Measurements from ENCODE around the gene VTI1A. TPM values are rescaled to one million over a fixed set of nuclear protein-coding genes. Genes with fewer than 3 reads are reported as not detected.

Gene VTI1A
- total RNA-seq, 1 experiment from 2014 or later, result 22.0 TPM

DNA sequence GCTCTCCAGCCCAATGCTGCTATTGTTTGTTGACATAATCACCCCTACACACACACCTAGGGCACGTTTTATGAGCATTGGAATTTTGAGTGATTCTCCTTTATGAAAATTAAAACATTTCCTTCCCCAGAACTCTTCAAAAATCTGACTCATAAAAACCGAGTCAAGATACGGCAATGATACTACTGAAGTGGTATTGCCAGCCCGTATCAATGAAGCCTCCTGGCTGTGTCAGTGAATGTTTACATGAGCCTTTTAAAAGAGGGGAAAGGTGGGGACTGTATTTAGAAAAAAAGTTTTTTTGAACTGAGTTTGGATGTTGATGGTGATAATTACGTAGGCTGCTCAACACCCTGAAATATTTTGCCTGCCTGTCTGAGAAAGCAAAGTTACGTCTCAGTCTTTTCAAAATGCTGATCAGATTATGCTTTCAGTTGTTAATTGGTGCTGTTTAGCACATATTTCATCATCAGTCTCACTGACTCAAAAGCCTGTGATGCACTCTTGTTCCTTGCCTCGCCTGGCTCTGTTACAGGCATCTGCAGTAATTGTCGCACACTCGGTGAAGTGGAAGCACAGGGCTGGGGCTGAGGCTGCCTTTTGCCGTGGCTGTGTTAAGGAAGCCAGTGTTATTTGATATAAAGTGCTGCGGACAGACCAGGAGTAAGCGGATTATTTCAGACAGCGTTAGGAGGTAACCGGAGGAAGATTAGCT is 345.6 kb downstream of the VTI1A start:
- H4K20me1 ChIP-seq (ENCODE audit: control insufficient read depth, insufficient read depth, insufficient read length), result no peaks in the 10 kb centered on the region
- Mint-ChIP-seq H3K27ac (peak overlapping the region; percentile 0 to 87 (median 80); a peak in 4 of 7 replicates), H3K9me3 (peaks cover 0 to 5% of the 10 kb centered on the region in 2 experiments; a peak in 1 of 5 replicates), H3K27me3 (ENCODE audit: low read depth) (0 out of 2 replicates have a peak, but pooled peaks cover 2% of the 10 kb centered on the region), H3K4me1 (peaks cover 40 to 47% of the 10 kb centered on the region in 2 experiments), H3K36me3 (ENCODE audit: insufficient read depth in 1 of 3, low read depth in 3 of 3) (peaks cover 0 to 11% (median 2%) of the 10 kb centered on the region in 3 experiments; a peak in 4 of 7 replicates), H3K4me3 (no peak overlapping the region)
- H2BK5ac ChIP-seq (ENCODE audit: insufficient read length, low read length), result no peak overlapping the region
- no peak overlapping the region for H3T11ph ChIP-seq (ENCODE audit: low read length)
- no peak overlapping the region for H3K27ac ChIP-seq (ENCODE audit: insufficient read length, low read depth, low read length)
- H4K8ac ChIP-seq (replicated peaks; ENCODE audit: insufficient read length, low read depth, low read length), result no peak overlapping the region
- no peak overlapping the region for H2BK20ac ChIP-seq (ENCODE audit: low read depth, low read length, poor library complexity, severe bottlenecking)
- no peak overlapping the region for H3K23ac ChIP-seq (ENCODE audit: insufficient read length, low read depth, low read length)
- H3K27me3 ChIP-seq (ENCODE audit: insufficient read depth, low read length), result no peaks in the 10 kb centered on the region
- H3K18ac ChIP-seq (ENCODE audit: insufficient read length, low read depth, low read length), result no peak overlapping the region
- no peak overlapping the region for H2BK15ac ChIP-seq (ENCODE audit: low read depth, low read length)
- no peak overlapping the region for H2AFZ ChIP-seq (ENCODE audit: low read length)
- WGBS (ENCODE audit: extremely low coverage, insufficient read length, low lambda C conversion rate), result no CpG with 5 or more reads among the region's 14 CpGs
- H3K4me2 ChIP-seq (ENCODE audit: insufficient read depth, insufficient read length, low read length), result no peak overlapping the region
- TF ChIP-seq, protein P1, sequence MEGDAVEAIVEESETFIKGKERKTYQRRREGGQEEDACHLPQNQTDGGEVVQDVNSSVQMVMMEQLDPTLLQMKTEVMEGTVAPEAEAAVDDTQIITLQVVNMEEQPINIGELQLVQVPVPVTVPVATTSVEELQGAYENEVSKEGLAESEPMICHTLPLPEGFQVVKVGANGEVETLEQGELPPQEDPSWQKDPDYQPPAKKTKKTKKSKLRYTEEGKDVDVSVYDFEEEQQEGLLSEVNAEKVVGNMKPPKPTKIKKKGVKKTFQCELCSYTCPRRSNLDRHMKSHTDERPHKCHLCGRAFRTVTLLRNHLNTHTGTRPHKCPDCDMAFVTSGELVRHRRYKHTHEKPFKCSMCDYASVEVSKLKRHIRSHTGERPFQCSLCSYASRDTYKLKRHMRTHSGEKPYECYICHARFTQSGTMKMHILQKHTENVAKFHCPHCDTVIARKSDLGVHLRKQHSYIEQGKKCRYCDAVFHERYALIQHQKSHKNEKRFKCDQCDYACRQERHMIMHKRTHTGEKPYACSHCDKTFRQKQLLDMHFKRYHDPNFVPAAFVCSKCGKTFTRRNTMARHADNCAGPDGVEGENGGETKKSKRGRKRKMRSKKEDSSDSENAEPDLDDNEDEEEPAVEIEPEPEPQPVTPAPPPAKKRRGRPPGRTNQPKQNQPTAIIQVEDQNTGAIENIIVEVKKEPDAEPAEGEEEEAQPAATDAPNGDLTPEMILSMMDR (conservative IDR thresholded peaks at IDR 0.05), result no peak
- no peak overlapping the region for H3K9ac ChIP-seq (ENCODE audit: extremely low read depth, insufficient read length, low read length)
- H3K79me1 ChIP-seq (ENCODE audit: insufficient read depth, low read depth, low read length, poor library complexity, severe bottlenecking), result no peaks in the 10 kb centered on the region
- H3K14ac ChIP-seq (ENCODE audit: insufficient read depth, low read length), result no peak overlapping the region
- H4K5ac ChIP-seq (ENCODE audit: insufficient read length, low read depth, low read length), result no peak overlapping the region
- peaks cover 3% of the 10 kb centered on the region; the same call in 1 of the 2 replicates for H3K4me1 ChIP-seq (ENCODE audit: insufficient read depth, low read length)
- H2BK12ac ChIP-seq (ENCODE audit: insufficient read length, low read depth, low read length), result no peak overlapping the region
- no peaks in the 10 kb centered on the region for H3K79me2 ChIP-seq (ENCODE audit: insufficient read depth, low read length)
- DNase-seq, result no peak
- H4K91ac ChIP-seq (ENCODE audit: insufficient read length, low read depth, low read length), result no peak overlapping the region
- H3K4ac ChIP-seq (ENCODE audit: low read depth, low read length), result no peak overlapping the region
- no peaks in the 10 kb centered on the region for H3K23me2 ChIP-seq (ENCODE audit: insufficient read length, low read depth, low read length, poor library complexity, severe bottlenecking)
- no peak overlapping the region for H3K56ac ChIP-seq (ENCODE audit: insufficient read length, low read depth, low read length)
- H2AK5ac ChIP-seq (ENCODE audit: insufficient read length, low read length), result no peak overlapping the region
- no peaks in the 10 kb centered on the region for H3K9me3 ChIP-seq (ENCODE audit: control insufficient read depth, low read depth, low read length)
- H2BK120ac ChIP-seq (ENCODE audit: low read depth, low read length, poor library complexity, severe bottlenecking), result no peak overlapping the region

Measured in H9 (cell line).